GDM1 (cell line): ENCODE data around the gene MAP3K1.
A peak's percentile ranks its signal among the peaks of the same experiment; 100 is the strongest.
"Not testable (repeated sequence)": the region's sequence is repeated elsewhere in the genome, so short reads cannot be mapped to it uniquely, and the experiment has no call there.

ENCODE experiments used
- DNase-seq: peaks from one replicate; lab custom pipeline; 2025; lab: John Stamatoyannopoulos, UW

Gene MAP3K1

GRCh38 chr5:56814963-56815657, at the start of gene MAP3K1:
Gene MAP3K1 (plus strand): TSS chr5:56815549. CDS start chr5:56815574, 25 bp downstream.
- DNase-seq, result peak; percentile 67

DNA sequence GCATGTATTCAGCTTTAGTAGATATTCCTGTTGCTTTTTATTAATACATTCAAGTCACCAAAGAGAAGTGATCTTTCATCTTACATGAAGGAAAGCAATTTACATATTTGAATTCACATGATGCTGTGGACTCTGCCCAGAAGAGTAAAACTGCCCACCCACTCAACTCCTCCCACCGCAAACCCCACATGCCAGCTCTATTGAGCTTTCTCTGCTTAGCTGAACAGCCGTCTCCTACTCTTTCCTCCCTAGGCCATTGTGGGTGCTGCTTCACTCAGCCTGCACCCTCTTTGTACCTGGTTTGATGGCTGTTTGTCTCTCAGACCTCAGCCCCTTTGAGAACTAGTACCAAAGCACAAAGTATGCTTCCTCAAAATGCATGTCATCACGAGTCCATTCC, 48.4 kb upstream of the MAP3K1 start:
- DNase-seq, result no peak

DNA sequence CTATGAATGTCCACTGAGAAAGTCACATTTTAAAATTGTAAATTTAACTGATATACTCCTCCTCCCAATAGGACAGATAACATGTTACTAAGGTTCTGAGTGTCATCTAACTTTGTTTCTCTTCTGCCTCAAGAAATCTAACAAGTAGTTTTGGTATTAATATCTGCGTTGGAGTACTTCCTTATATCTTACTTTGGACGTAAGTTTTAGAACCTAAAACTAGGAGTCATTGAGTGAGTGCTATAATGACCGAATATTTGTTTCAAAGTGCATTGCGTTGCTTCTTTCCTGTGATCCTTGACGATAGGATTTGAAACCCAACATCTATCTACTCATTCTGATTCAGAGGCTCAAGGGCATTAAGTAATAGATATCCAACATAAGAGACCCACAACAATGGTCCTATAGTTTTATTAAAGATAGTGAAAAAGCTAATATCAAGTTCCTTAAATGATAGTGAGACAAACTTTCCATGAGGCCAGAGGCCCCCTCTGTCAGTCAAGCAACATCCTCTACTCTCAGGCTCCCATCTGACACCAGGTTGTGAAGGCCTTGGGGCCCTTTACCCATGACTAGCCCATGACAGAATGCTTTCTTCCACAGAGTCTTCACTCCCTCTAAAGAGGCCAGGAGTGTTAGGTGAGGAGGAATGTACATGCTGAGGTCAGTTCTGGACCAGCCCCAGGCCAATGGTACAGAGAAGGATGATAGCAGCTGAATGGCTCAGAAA, 45.3 kb upstream of the MAP3K1 start:
- DNase-seq, result no peak

DNA sequence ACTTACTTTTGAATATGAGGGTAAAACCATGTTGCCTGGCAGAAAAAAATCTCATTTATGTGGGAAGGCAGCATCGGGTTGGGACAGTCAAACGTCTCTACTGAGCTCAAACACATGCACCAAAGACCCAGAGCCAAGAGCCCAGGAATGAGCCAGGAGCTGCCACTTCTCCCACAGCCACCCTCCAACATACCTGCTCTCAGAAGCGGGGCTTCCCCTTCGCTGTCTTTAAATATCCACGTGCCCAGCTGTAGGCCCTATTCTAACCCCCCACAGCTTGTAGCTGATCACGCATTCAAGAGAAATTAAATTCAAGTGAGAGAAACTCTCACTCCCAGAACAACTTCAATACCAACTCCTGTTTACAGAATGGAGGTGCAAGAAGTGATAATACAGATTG, 42.6 kb upstream of the MAP3K1 start:
- DNase-seq, result no peak

- DNase-seq, result no peak
These were observed 40.4 kb upstream of the MAP3K1 start for GRCh38 chr5:56774957-56775356.

- not testable (repeated sequence) for DNase-seq
These were observed 39.0 kb upstream of the MAP3K1 start for GRCh38 chr5:56776212-56776846.

DNA sequence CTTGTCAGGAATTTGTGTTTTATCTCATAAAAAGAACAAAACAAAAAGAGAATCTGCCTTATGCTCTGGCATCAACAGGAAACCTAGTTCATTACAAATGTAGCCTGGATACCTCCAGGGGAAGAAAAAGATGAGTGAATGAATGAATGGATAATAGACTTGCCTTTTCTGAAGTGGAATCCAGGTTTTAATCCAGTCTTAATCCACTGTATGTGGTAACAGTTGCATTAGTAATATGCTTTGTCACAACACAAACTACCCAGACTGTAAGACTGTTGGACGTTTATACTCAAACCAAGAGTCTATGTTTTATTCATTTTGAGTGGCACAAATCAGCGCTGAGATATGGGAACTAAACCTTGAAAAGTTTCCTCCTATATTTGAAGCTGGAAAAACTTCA, 32.1 kb upstream of the MAP3K1 start:
- DNase-seq, result no peak

DNA sequence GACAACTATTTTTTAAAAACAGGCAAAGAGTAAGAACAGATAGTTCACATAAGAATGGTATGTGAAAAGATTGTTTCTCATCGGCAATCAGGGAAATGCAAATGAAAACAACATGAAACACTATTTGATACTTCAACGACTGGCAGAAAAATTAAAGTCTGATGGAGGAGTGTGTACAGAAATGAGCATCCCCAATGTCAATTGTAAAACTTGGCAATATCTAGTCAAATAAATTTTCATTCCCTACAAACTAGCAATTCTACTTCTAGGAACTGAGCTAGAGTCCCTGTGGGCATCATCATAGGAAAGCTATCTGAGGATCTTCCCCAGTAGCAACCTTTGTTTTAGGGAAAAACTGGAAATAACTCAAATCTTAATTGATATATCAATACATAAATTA, 29.0 kb upstream of the MAP3K1 start:
- DNase-seq, result no peak

GRCh38 chr5:56791396-56791795, 24.0 kb upstream of the MAP3K1 start:
- DNase-seq, result no peak

- no peak for DNase-seq
These were observed 16.8 kb upstream of the MAP3K1 start for GRCh38 chr5:56798521-56798920.

DNA sequence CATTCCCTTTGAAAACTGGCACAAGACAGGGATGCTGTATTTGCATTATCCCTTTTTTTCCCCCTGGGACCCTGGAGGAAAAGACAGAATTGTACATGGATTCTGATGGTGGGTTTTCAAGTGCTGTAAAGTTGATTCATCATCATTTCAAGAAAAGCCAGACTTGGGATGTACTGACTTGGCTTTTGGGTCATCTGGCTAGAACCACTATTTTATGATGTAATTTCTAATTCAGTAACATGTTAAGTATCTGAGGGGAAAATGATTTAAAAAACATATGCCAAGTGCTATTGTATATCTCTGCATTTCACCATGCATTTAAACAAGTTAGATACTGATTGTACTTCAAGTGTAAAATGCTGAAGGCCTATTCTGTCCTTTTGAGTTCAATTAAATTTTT, 15.2 kb upstream of the MAP3K1 start:
- DNase-seq, result no peak

GRCh38 chr5:56801256-56801655, 14.1 kb upstream of the MAP3K1 start:
- DNase-seq, result no peak

DNA sequence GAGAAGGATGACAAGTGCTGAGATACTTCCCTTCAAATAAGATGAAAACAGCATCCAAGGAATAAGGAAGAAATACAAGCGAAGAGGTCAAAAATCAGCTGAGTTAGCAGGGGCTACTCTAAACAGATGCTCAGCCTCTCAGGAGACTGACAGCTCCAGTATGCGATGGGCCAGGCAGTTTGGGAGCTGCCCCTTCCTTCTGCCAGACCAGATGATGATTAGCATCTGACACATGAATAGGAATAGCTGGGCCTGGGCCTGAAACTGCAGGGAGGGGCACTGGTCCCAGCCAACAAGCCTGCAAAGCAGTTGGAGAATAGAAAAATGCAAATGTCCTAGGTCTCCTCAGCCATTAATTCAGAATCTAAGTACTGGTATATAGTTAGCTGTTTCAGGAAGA, 13.1 kb upstream of the MAP3K1 start:
- no peak for DNase-seq

- no peak for DNase-seq
These were observed 12.3 kb upstream of the MAP3K1 start for GRCh38 chr5:56803025-56803424.

GRCh38 chr5:56803894-56804293, 11.5 kb upstream of the MAP3K1 start:
- no peak for DNase-seq

- DNase-seq, result no peak
These were observed 7.7 kb upstream of the MAP3K1 start for GRCh38 chr5:56807679-56808078.

- DNase-seq, result no peak
These were observed 7.1 kb upstream of the MAP3K1 start for GRCh38 chr5:56808211-56808610.

DNA sequence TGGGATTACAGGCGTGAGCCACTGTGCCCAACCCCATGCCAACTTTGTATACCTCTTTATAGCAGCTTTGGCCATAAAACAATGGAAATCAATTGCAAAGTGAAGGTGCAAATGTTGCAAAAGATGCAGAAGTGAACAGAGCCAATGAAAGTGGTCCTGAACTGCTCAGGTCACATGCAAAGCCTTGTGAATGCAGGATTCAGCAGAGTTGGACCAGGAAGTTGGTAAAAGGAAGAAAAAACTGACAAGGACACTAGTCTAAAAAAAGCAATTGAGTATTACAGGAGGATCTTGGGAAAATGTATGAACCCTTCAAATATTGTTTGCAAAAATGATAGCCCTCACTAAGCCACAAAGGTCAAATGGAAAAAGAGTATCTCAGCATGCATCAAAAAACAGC, 4.5 kb upstream of the MAP3K1 start:
- no peak for DNase-seq

GRCh38 chr5:56812110-56812509, 3.2 kb upstream of the MAP3K1 start:
- no peak for DNase-seq

DNA sequence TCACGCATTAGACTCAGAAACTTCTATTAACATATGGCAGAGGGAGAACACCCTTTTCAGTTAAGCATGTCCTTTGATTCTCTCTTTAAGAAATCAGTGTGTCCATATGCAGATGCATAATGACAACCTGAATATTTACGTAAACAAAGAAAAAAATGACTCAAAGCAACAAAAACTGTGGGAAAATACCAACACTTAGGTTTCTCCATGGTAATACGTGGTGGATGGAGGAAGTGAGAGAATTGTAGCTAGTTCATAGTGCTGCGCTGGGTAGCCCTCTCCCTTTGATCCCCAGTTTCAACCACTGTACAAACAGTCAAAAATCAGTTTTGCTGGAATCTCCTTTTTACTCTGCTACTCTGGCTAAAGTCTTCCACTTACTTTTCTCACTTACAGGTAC, 2.0 kb upstream of the MAP3K1 start:
- no peak for DNase-seq

DNA sequence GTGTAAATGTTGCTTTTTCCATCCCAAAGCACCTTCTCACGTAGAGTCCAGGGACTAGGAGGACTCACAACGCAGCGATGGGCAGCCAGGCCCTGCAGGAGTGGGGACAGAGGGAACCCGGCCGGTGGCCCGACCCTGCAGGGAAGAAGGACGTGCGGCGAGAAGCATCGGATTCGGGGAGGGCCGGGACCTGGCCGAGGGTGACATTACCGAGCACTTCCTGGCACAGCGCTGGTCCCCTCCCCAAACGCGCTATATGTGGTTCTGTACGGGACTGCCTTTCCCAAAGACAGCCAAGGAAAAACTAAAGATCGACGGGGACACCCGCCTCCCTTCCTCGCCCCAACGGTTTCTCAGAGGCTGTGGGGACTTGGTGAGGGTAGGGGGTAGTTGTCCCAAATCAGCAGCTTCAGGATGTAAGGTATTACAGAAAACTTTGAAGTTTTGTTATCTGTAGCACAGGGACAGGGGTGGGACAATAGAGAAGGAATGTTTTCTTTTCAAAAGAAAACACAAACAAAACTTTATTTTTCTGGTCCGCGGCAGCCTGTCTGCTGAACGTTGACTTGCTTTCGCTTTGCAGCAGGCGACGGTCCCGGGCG, 887 bp upstream of the MAP3K1 start:
- no peak for DNase-seq

DNA sequence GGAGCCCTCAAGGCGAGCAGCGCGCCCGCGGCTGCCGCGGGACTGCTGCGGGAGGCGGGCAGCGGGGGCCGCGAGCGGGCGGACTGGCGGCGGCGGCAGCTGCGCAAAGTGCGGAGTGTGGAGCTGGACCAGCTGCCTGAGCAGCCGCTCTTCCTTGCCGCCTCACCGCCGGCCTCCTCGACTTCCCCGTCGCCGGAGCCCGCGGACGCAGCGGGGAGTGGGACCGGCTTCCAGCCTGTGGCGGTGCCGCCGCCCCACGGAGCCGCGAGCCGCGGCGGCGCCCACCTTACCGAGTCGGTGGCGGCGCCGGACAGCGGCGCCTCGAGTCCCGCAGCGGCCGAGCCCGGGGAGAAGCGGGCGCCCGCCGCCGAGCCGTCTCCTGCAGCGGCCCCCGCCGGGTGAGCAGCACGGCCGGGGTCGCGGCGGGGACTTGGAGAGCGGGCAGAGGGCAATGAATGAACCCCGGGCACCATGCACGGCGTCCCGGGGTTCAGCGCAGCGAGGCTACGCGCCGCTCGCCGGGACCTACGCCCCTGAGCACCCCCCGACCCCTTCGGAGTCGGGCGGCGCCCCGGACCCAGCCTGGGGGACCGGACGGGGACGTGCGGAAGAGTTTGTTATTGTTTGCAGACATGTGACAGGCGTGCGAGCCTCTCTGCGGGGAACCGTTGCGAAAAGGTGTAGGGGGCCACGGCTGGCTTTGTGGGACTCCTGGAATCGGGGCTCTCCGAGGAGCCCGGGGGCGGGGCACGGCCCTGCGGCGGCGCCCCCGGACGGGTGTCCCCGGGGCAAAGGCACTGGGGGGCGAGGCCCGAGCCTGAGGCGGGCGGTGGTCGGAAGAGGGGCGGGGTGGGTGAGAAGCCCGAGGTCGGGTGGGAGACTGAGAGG, 553 bp downstream of the MAP3K1 start:
- no peak for DNase-seq
